Aorta (tissue), 5 donors: ENCODE measurements around the gene PGA5. TPM values are rescaled to one million over a fixed set of nuclear protein-coding genes. Genes with fewer than 3 reads are reported as not detected.

Source experiments
- ATAC-seq: fragments of 200-7000 bp; cut with Tn5 transposase; one replicate; pipeline ENCODE4 v1.9.1; 2022; ENCODE audit warnings: moderate library complexity; ENCODE audit not compliant: low FRiP score
- DNase-seq, 2 donors: peaks; one replicate each; pipeline ENCODE4 v3.0.0-alpha.2; 2020
- H3K27ac ChIP-seq, 2 donors: one replicate each; pipeline ENCODE4 v1.5.1; 2013; ENCODE audit warnings: low read length in 2 of 2, mild to moderate bottlenecking in 2 of 2, moderate library complexity in 2 of 2, control low read depth in 1 of 2, inconsistent platforms in 1 of 2, low read depth in 1 of 2
- H3K27me3 ChIP-seq, 2 donors: one replicate each; pipeline ENCODE4 v1.6.1; 2013; ENCODE audit warnings: control low read depth in 1 of 2, low read length in 1 of 2, mild to moderate bottlenecking in 1 of 2, moderate library complexity in 1 of 2; ENCODE audit not compliant: insufficient read depth in 2 of 2, control insufficient read depth in 1 of 2
- H3K36me3 ChIP-seq, 2 donors: one replicate each; pipeline ENCODE4 v1.6.1; 2013; ENCODE audit warnings: control low read depth in 1 of 2, low read length in 1 of 2, mild to moderate bottlenecking in 1 of 2; ENCODE audit not compliant: insufficient read depth in 2 of 2, control insufficient read depth in 1 of 2
- H3K4me1 ChIP-seq, 2 donors: one replicate each; pipeline ENCODE4 v1.6.1; 2013; ENCODE audit warnings: low read length in 2 of 2, control low read depth in 1 of 2, mild to moderate bottlenecking in 1 of 2, moderate library complexity in 1 of 2; ENCODE audit not compliant: insufficient read depth in 2 of 2, control insufficient read depth in 1 of 2
- H3K4me3 ChIP-seq, 2 donors: one replicate each; pipeline ENCODE4 v1.5.1; 2013; ENCODE audit warnings: low read length in 2 of 2, control low read depth in 1 of 2, mild to moderate bottlenecking in 1 of 2
- H3K9me3 ChIP-seq: one replicate; pipeline ENCODE4 v1.6.1; 2013; ENCODE audit warnings: mild to moderate bottlenecking, low read length; ENCODE audit not compliant: control insufficient read depth
- WGBS, 2 donors: extraction: QIAGEN DNeasy Blood & Tissue Kit; methylation state at CpG; one replicate each; pipeline ENCODE4 v1.1.7; 2013; 5-methylcytosine and 5-hydroxymethylcytosine counted together
- intact Hi-C, 2 donors: fragments of 100-400 bp; cut with DNase I; formaldehyde crosslinking; loops; one replicate each; pipeline versions ENCODE4 v1.14.2 to v1.15.0; 2022
- polyA plus RNA-seq, 2 donors: library from polyadenylated mRNA; stranded (reverse); fragments of 200-250 nt; gene quantifications; one replicate each; pipeline ENCODE4 v1.2.3, GENCODE V29; 2013
- total RNA-seq, 2 donors: library from RNA; stranded (reverse); fragmentation: NEBNext Ultra II Directional; extraction: Animal tissue kit (Norgen Biotek cat#: 25700); gene quantifications; one replicate each; pipeline ENCODE4 v1.2.1, GENCODE V29; 2021
- donor health status: healthy with polysubstance abuse.
- donor health status: Bipolar disorder and iron deficiency.
- donor health status: DM: no; HTN: no; CAD: no.
- donor health status: DM: no; HTN: no; CAD: no.
- donor health status: DM: yes; HTN: yes; CAD: no.

The PGA5 gene
- total and polyA plus RNA-seq, 4 donors = 0.10 to 1.0 TPM; not detected in 2

GRCh38 chr11:61268588-61269250 is 27.7 kb downstream of the PGA5 start:
- no peak for DNase-seq
- ATAC-seq = no peak
- Histone ChIP-seq H3K27me3 (no peaks in the 10 kb centered on the region), H3K4me1 (no peaks in the 10 kb centered on the region), H3K36me3 (no peaks in the 10 kb centered on the region), H3K27ac (no peak overlapping the region), H3K9me3 (no peaks in the 10 kb centered on the region), H3K4me3 (no peak overlapping the region)
- WGBS, 2 donors = 93 to 94% methylated on average over 15 of the region's 15 CpGs
- intact Hi-C loops = no loop called here

GRCh38 chr11:61270354-61271076 is 29.5 kb downstream of the PGA5 start:
- ATAC-seq (no peak), DNase-seq (no peak)
- WGBS, 2 donors = 90 to 95% methylated on average over 7 of the region's 7 CpGs
- Histone ChIP-seq H3K4me3 (no peak overlapping the region), H3K36me3 (no peaks in the 10 kb centered on the region), H3K9me3 (no peaks in the 10 kb centered on the region), H3K27me3 (no peaks in the 10 kb centered on the region), H3K27ac (no peak overlapping the region), H3K4me1 (no peaks in the 10 kb centered on the region)
- intact Hi-C loops = no loop called here

GRCh38 chr11:61272731-61273130 is 31.8 kb downstream of the PGA5 start:
- intact Hi-C loops = no loop called here
- no peak overlapping the region for H3K4me3 ChIP-seq
- WGBS, 2 donors = 94 to 96% methylated on average over 3 of the region's 3 CpGs
- no peaks in the 10 kb centered on the region for H3K4me1 ChIP-seq
- H3K36me3 ChIP-seq = no peaks in the 10 kb centered on the region
- ATAC-seq (no peak), DNase-seq (no peak)
- no peaks in the 10 kb centered on the region for H3K27me3 ChIP-seq
- no peak overlapping the region for H3K27ac ChIP-seq
- H3K9me3 ChIP-seq = no peaks in the 10 kb centered on the region

- 78 to 85% methylated on average over 16 of the region's 16 CpGs for WGBS, 2 donors
- ATAC-seq (peak; percentile 49), DNase-seq (no peak)
- intact Hi-C loops = no loop called here
- no peaks in the 10 kb centered on the region for H3K27me3 ChIP-seq
- no peak overlapping the region for H3K27ac ChIP-seq
- H3K4me1 ChIP-seq = no peaks in the 10 kb centered on the region
- H3K36me3 ChIP-seq = no peaks in the 10 kb centered on the region
- H3K9me3 ChIP-seq = no peaks in the 10 kb centered on the region
- no peak overlapping the region for H3K4me3 ChIP-seq
Observed at GRCh38 chr11:61273178-61274078, 32.5 kb downstream of the PGA5 start.

- Histone ChIP-seq H3K4me1 (no peaks in the 10 kb centered on the region), H3K9me3 (no peaks in the 10 kb centered on the region), H3K4me3 (no peak overlapping the region), H3K27ac (no peak overlapping the region), H3K27me3 (no peaks in the 10 kb centered on the region), H3K36me3 (no peaks in the 10 kb centered on the region)
- DNase-seq = no peak
- 96 to 98% methylated on average over 4 of the region's 4 CpGs for WGBS, 2 donors
- ATAC-seq = no peak
- intact Hi-C loops = no loop called here
Observed at GRCh38 chr11:61274084-61274483, 33.1 kb downstream of the PGA5 start.

- no peaks in the 10 kb centered on the region for H3K27me3 ChIP-seq
- no peaks in the 10 kb centered on the region for H3K9me3 ChIP-seq
- H3K36me3 ChIP-seq = no peaks in the 10 kb centered on the region
- intact Hi-C loops = no loop called here
- no peaks in the 10 kb centered on the region for H3K4me1 ChIP-seq
- DNase-seq (no peak), ATAC-seq (no peak)
- no peak overlapping the region for H3K27ac ChIP-seq
- WGBS, 2 donors = 93 to 99% methylated on average over 4 of the region's 4 CpGs
- no peak overlapping the region for H3K4me3 ChIP-seq
Observed at GRCh38 chr11:61275191-61275590, 34.2 kb downstream of the PGA5 start.

- Histone ChIP-seq H3K4me1 (no peaks in the 10 kb centered on the region), H3K9me3 (no peaks in the 10 kb centered on the region), H3K27ac (no peak overlapping the region), H3K27me3 (no peaks in the 10 kb centered on the region), H3K4me3 (no peak overlapping the region), H3K36me3 (no peaks in the 10 kb centered on the region)
- no peak for ATAC-seq
- intact Hi-C loops = no loop called here
- no peak for DNase-seq
- WGBS, 2 donors = 83% methylated on average over 14 of the region's 14 CpGs
Observed at GRCh38 chr11:61277186-61278000, 36.4 kb downstream of the PGA5 start.

GRCh38 chr11:61278001-61278470 is 37.1 kb downstream of the PGA5 start:
- no peaks in the 10 kb centered on the region for H3K36me3 ChIP-seq
- WGBS, 2 donors = 58 to 60% methylated on average over 10 of the region's 10 CpGs
- no peak for DNase-seq
- no peak overlapping the region for H3K4me3 ChIP-seq
- no peak overlapping the region for H3K27ac ChIP-seq
- intact Hi-C loops = no loop called here
- H3K4me1 ChIP-seq = no peaks in the 10 kb centered on the region
- ATAC-seq = no peak
- H3K9me3 ChIP-seq = no peaks in the 10 kb centered on the region
- H3K27me3 ChIP-seq = no peaks in the 10 kb centered on the region
